HEK293 (cell line): ENCODE data around the gene ZFAND2B.

Source experiments
- CTCF ChIA-PET: fragments of 350-600 bp; formaldehyde crosslinking; extraction: SDS; loops from one replicate; lab custom pipeline; 2021; ENCODE audit warnings: antibody characterized with exemption; lab: Yijun Ruan, JAX
- POLR2A ChIA-PET: fragments of 300-600 bp; formaldehyde crosslinking; extraction: SDS; loops from one replicate; lab custom pipeline; 2020; ENCODE audit warnings: antibody characterized with exemption, inconsistent platforms; lab: Yijun Ruan, JAX
- H3K27ac ChIP-seq: fragments of 200-500 bp; sonication (Bioruptor generic); 2 replicates; pipeline ENCODE4 v1.5.1; 2014; ENCODE audit warnings: low read depth, low read length, control low read depth, inconsistent platforms; ENCODE audit errors: extremely low read depth
- H3K36me3 ChIP-seq, 2 experiments: fragments of 200-500 bp in 1 of 2; sonication (Bioruptor generic) in 1 of 2; 1 replicate in 1 of 2; 2 replicates in 1 of 2; pipeline ENCODE4 v1.5.1; 2014 to 2017; ENCODE audit warnings: inconsistent platforms in 2 of 2, low read length in 2 of 2; ENCODE audit not compliant: control insufficient read depth in 2 of 2, insufficient read depth in 1 of 2
- H3K4me1 ChIP-seq: fragments of 200-500 bp; sonication (Bioruptor generic); 2 replicates; pipeline ENCODE4 v1.5.1; 2014; ENCODE audit warnings: mild to moderate bottlenecking, low read length, inconsistent platforms; ENCODE audit not compliant: control insufficient read depth, insufficient read depth
- H3K4me3 ChIP-seq: 2 replicates; pipeline ENCODE4 v1.5.1; 2011; ENCODE audit warnings: low read depth, mild to moderate bottlenecking, control low read depth, low read length, moderate library complexity
- H3K9me3 ChIP-seq: fragments of 200-500 bp; sonication (Bioruptor generic); 2 replicates; pipeline ENCODE4 v1.5.1; 2014; ENCODE audit warnings: low read depth, low read length, inconsistent platforms; ENCODE audit not compliant: control insufficient read depth, insufficient read depth
- BCL11B ChIP-seq: fragments of 450-650 bp; formaldehyde crosslinking; IDR thresholded peaks from 2 replicates; pipeline ENCODE4 v1.5.1; 2016; ENCODE audit warnings: low read depth, missing biosample characterization, missing genetic modification characterization
- EGR2 ChIP-seq: fragments of 450-650 bp; formaldehyde crosslinking; IDR thresholded peaks from 2 replicates; pipeline ENCODE4 v1.5.1; 2016; ENCODE audit warnings: low read depth, missing biosample characterization, missing genetic modification characterization
- KLF10 ChIP-seq: fragments of 450-650 bp; IDR thresholded peaks from 2 replicates; pipeline ENCODE4 v1.5.1; 2018; ENCODE audit warnings: missing biosample characterization, mild to moderate bottlenecking, missing genetic modification characterization
- KLF9 ChIP-seq: fragments of 450-650 bp; formaldehyde crosslinking; IDR thresholded peaks from 2 replicates; pipeline ENCODE4 v1.5.1; 2016; ENCODE audit warnings: missing biosample characterization, missing genetic modification characterization, low read depth
- YY1 ChIP-seq: fragments of 450-650 bp; formaldehyde crosslinking; IDR thresholded peaks from 2 replicates; pipeline ENCODE4 v1.5.1; 2018; ENCODE audit warnings: missing biosample characterization, missing genetic modification characterization
- ZBTB17 ChIP-seq: fragments of 450-650 bp; formaldehyde crosslinking; IDR thresholded peaks from 2 replicates; pipeline ENCODE4 v1.5.1; 2016; ENCODE audit warnings: missing biosample characterization, missing genetic modification characterization
- ZBTB26 ChIP-seq: fragments of 450-650 bp; formaldehyde crosslinking; optimal IDR thresholded peaks from 2 replicates; pipeline ENCODE3; 2016; ENCODE audit warnings: missing biosample characterization, mild to moderate bottlenecking, missing genetic modification characterization
- ZFHX2 ChIP-seq: fragments of 450-650 bp; formaldehyde crosslinking; conservative IDR thresholded peaks from 2 replicates; pipeline ENCODE4 v1.5.1; 2016; ENCODE audit warnings: missing biosample characterization, missing genetic modification characterization
- ZNF211 ChIP-seq: fragments of 450-650 bp; formaldehyde crosslinking; IDR thresholded peaks from 2 replicates; pipeline ENCODE4 v1.5.1; 2016; ENCODE audit warnings: low read depth, missing biosample characterization, missing genetic modification characterization
- ZNF280D ChIP-seq: fragments of 450-650 bp; formaldehyde crosslinking; IDR thresholded peaks from 2 replicates; pipeline ENCODE4 v1.5.1; 2016; ENCODE audit warnings: missing biosample characterization, missing genetic modification characterization
- ZNF324 ChIP-seq: fragments of 450-650 bp; formaldehyde crosslinking; IDR thresholded peaks from 2 replicates; pipeline ENCODE4 v1.5.1; 2016; ENCODE audit warnings: missing biosample characterization, missing genetic modification characterization
- ZNF335 ChIP-seq: fragments of 450-650 bp; formaldehyde crosslinking; conservative IDR thresholded peaks from 2 replicates; pipeline ENCODE4 v1.5.1; 2016; ENCODE audit warnings: missing biosample characterization, missing genetic modification characterization
- ZNF423 ChIP-seq: fragments of 450-650 bp; formaldehyde crosslinking; IDR thresholded peaks from 2 replicates; pipeline ENCODE4 v1.5.1; 2016; ENCODE audit warnings: missing biosample characterization, missing genetic modification characterization
- ZNF48 ChIP-seq: fragments of 450-650 bp; formaldehyde crosslinking; IDR thresholded peaks from 2 replicates; pipeline ENCODE4 v1.5.1; 2016; ENCODE audit warnings: missing biosample characterization, missing genetic modification characterization
- ZNF571 ChIP-seq: fragments of 450-650 bp; formaldehyde crosslinking; IDR thresholded peaks from 2 replicates; pipeline ENCODE4 v1.5.0; 2017; ENCODE audit warnings: missing biosample characterization, missing genetic modification characterization
- ZNF624 ChIP-seq: fragments of 450-650 bp; formaldehyde crosslinking; IDR thresholded peaks from 2 replicates; pipeline ENCODE4 v1.5.1; 2017; ENCODE audit warnings: missing biosample characterization, missing genetic modification characterization
- ZSCAN16 ChIP-seq: fragments of 450-650 bp; formaldehyde crosslinking; IDR thresholded peaks from 2 replicates; pipeline ENCODE4 v1.5.1; 2016; ENCODE audit warnings: missing biosample characterization, missing genetic modification characterization

ZFAND2B gene

GRCh38 chr2:219177552-219178376, 28.8 kb upstream of the ZFAND2B start, which contains the start of gene RETREG2 (continued):
- peak; percentile 57 for TF ChIP-seq ZNF335

- peaks cover 4 to 59% of the 10 kb centered on the region in 2 experiments; a peak in 2 of 3 replicates for H3K36me3 ChIP-seq
- H3K27ac ChIP-seq = peak overlapping the region; percentile 42; the same call in 1 of the 2 replicates
- H3K4me3 ChIP-seq = peak overlapping the region; percentile 78
- CTCF ChIA-PET = interaction anchor here (0.6 kb wide), 1 partner anchor 1424 kb away, joined by 4 read pairs; no protein-coding TSS in a partner anchor
- H3K4me1 ChIP-seq = peaks cover 6% of the 10 kb centered on the region; the same call in 1 of the 2 replicates
- TF ChIP-seq ZNF211 (tag by site-specific recombination) (no peak), YY1 (tag by site-specific recombination) (no peak), ZFHX2 (tag by site-specific recombination) (0 out of 2 replicates have a peak, but pooled peaks have one; percentile 34), KLF9 (peak; percentile 35; the same call in 1 of the 2 replicates), ZBTB17 (tag by site-specific recombination) (peak; percentile 72), ZNF335 (peak; percentile 36; the same call in 1 of the 2 replicates), EGR2 (0 out of 2 replicates have a peak, but pooled peaks have one; percentile 12), ZBTB26 (peak; percentile 71)
- H3K9me3 ChIP-seq = no peaks in the 10 kb centered on the region
- POLR2A ChIA-PET = interaction anchor here (4.6 kb wide), 1 partner anchor 28 kb away, joined by 14 read pairs; the partner anchor contains the start of gene ZFAND2B
Observed at GRCh38 chr2:219178377-219179175, 28.0 kb upstream of the ZFAND2B start.

- H3K36me3 ChIP-seq = peaks cover 4 to 55% of the 10 kb centered on the region in 2 experiments; a peak in 2 of 3 replicates
Observed at GRCh38 chr2:219179601-219180465, 26.7 kb upstream of the ZFAND2B start.

More at GRCh38 chr2:219179601-219180465, 26.7 kb upstream of the ZFAND2B start:
- Histone ChIP-seq H3K27ac (no peak overlapping the region), H3K4me3 (no peak overlapping the region), H3K4me1 (peaks cover 6% of the 10 kb centered on the region; the same call in 1 of the 2 replicates), H3K9me3 (no peaks in the 10 kb centered on the region)
- ChIA-PET POLR2A (interaction anchor here (4.6 kb wide), 1 partner anchor 27 kb away, joined by 14 read pairs; the partner anchor contains the start of gene ZFAND2B), CTCF (interaction anchor here (0.6 to 1.4 kb wide), 5 partner anchors 9 to 1425 kb away, joined by 3 to 5 read pairs (median 4); no protein-coding TSS in a partner anchor)
- TF ChIP-seq ZNF48 (tag by site-specific recombination) (no peak), ZSCAN16 (tag by site-specific recombination) (no peak), ZNF324 (no peak), ZNF571 (tag by site-specific recombination) (no peak), BCL11B (no peak), ZNF624 (tag by site-specific recombination) (no peak), ZNF280D (tag by site-specific recombination) (no peak), KLF10 (no peak), ZNF423 (tag by site-specific recombination) (no peak)
